ENCODE measurements around the gene RBM3.
A peak's percentile ranks its signal among the peaks of the same experiment; 100 is the strongest.

Gene RBM3

DNA sequence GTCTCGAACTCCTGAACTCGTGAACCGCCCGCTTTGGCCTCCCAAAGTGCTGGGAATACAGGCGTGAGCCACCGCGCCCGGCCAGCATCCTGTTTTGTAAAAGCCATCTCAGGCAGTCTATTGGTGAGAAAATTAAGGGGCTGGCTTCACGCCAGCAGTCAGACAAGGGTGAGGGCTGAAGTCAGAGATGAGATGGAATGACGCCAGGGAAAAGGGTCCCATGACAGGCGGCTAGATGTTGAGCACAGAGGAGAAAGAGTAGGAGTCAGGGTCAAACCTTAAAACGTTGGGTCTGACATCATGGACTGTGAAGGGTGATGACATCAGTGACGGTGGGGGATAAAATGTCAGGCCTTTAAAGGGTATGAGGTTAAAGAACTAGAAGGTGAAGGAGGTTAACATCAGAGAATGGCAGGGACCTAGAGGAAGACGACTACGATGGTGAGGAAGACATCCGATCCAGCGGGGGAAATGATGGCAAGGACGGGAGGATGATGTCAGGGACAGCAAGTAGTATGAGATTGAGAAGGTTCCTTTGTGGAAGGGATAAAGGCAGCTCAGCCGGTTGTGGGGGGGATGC lies 504 bp upstream of the RBM3 start:
- TF ChIP-seq TCF12 (IDR thresholded peaks at IDR 0.05; ENCODE audit: low read depth), result no peak
- TF ChIP-seq CREB1 (IDR thresholded peaks at IDR 0.05; ENCODE audit: low read depth), result peak; percentile 2; the same call in 1 of the 2 replicates

DNA sequence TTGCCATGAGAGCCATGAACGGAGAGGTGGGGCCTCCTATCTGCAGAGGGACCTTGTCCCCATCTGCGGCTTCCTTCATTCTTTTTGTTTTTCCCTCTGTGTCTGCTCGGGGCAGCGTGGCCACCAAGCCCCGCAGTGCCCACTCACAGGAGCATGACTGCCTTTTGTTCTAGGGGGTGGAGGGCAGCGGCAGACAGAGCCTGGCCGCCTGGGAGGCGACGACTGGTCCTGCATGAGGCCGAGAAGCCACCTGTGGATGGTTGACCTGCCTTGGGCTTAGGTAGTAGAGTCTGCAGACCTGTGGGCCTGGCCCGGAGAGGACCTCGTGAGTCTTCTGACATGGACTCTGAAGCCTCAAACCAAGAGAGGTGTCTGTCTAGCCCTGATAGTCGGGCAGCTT lies 1.4 kb downstream of the RBM3 start:
- no peak for TF ChIP-seq CREB1 (IDR thresholded peaks at IDR 0.05; ENCODE audit: low read depth)
- no peak for TF ChIP-seq YY1 (IDR thresholded peaks at IDR 0.05; ENCODE audit: low read depth)
- TF ChIP-seq TEAD4 (IDR thresholded peaks at IDR 0.05), result no peak

- no peak for TF ChIP-seq EGR1 (IDR thresholded peaks at IDR 0.05)
- TF ChIP-seq TEAD4 (IDR thresholded peaks at IDR 0.05), result no peak
- TF ChIP-seq TAF1 (IDR thresholded peaks at IDR 0.05; ENCODE audit: low read depth), result no peak
- TF ChIP-seq EP300 (IDR thresholded peaks at IDR 0.05; ENCODE audit: borderline replicate concordance), result no peak
- TF ChIP-seq CREB1 (IDR thresholded peaks at IDR 0.05; ENCODE audit: low read depth), result no peak
- no peak for TF ChIP-seq YY1 (IDR thresholded peaks at IDR 0.05; ENCODE audit: low read depth)
- TF ChIP-seq REST (IDR thresholded peaks at IDR 0.05; ENCODE audit: low read depth), result no peak
- TF ChIP-seq ZBTB7A (IDR thresholded peaks at IDR 0.05; ENCODE audit: low read depth), result no peak
- no peak for TF ChIP-seq TCF12 (IDR thresholded peaks at IDR 0.05; ENCODE audit: low read depth)
- no peak for TF ChIP-seq CEBPB (IDR thresholded peaks at IDR 0.05)
- TF ChIP-seq NFIC (IDR thresholded peaks at IDR 0.05), result no peak
- TF ChIP-seq, protein P1, sequence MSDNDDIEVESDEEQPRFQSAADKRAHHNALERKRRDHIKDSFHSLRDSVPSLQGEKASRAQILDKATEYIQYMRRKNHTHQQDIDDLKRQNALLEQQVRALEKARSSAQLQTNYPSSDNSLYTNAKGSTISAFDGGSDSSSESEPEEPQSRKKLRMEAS (IDR thresholded peaks at IDR 0.05), result no peak
- no peak for TF ChIP-seq RAD21 (IDR thresholded peaks at IDR 0.05; ENCODE audit: low read depth)
- no peak for TF ChIP-seq USF1 (IDR thresholded peaks at IDR 0.05)
- TF ChIP-seq FOXM1 (IDR thresholded peaks at IDR 0.05; ENCODE audit: borderline replicate concordance, low read depth), result no peak
Observed at GRCh38 chrX:48576108-48576507, 1.8 kb downstream of the RBM3 start.

GRCh38 chrX:48578661-48579128 lies 4.4 kb downstream of the RBM3 start:
- TF ChIP-seq, protein P1 (IDR thresholded peaks at IDR 0.05), result no peak
- TF ChIP-seq TCF12 (IDR thresholded peaks at IDR 0.05; ENCODE audit: low read depth) (no peak), YY1 (IDR thresholded peaks at IDR 0.05; ENCODE audit: low read depth) (no peak), CEBPB (IDR thresholded peaks at IDR 0.05) (no peak), RAD21 (IDR thresholded peaks at IDR 0.05; ENCODE audit: low read depth) (no peak), FOXM1 (IDR thresholded peaks at IDR 0.05; ENCODE audit: borderline replicate concordance, low read depth) (no peak), CREB1 (IDR thresholded peaks at IDR 0.05; ENCODE audit: low read depth) (no peak), EGR1 (IDR thresholded peaks at IDR 0.05) (no peak), TAF1 (IDR thresholded peaks at IDR 0.05; ENCODE audit: low read depth) (no peak), USF1 (IDR thresholded peaks at IDR 0.05) (no peak), ZBTB7A (IDR thresholded peaks at IDR 0.05; ENCODE audit: low read depth) (no peak), EP300 (IDR thresholded peaks at IDR 0.05; ENCODE audit: borderline replicate concordance) (no peak), NFIC (IDR thresholded peaks at IDR 0.05) (no peak)

- TF ChIP-seq TEAD4 (IDR thresholded peaks at IDR 0.05), result no peak
- TF ChIP-seq TCF12 (IDR thresholded peaks at IDR 0.05; ENCODE audit: low read depth), result no peak
- no peak for TF ChIP-seq NFIC (IDR thresholded peaks at IDR 0.05)
- TF ChIP-seq TAF1 (IDR thresholded peaks at IDR 0.05; ENCODE audit: low read depth), result no peak
- no peak for TF ChIP-seq USF1 (IDR thresholded peaks at IDR 0.05)
- TF ChIP-seq FOXM1 (IDR thresholded peaks at IDR 0.05; ENCODE audit: borderline replicate concordance, low read depth), result no peak
- no peak for TF ChIP-seq REST (IDR thresholded peaks at IDR 0.05; ENCODE audit: low read depth)
- TF ChIP-seq ZBTB7A (IDR thresholded peaks at IDR 0.05; ENCODE audit: low read depth), result no peak
- no peak for TF ChIP-seq CREB1 (IDR thresholded peaks at IDR 0.05; ENCODE audit: low read depth)
- no peak for TF ChIP-seq YY1 (IDR thresholded peaks at IDR 0.05; ENCODE audit: low read depth)
- TF ChIP-seq, protein P1 (IDR thresholded peaks at IDR 0.05), result no peak
- no peak for TF ChIP-seq RAD21 (IDR thresholded peaks at IDR 0.05; ENCODE audit: low read depth)
- no peak for TF ChIP-seq EP300 (IDR thresholded peaks at IDR 0.05; ENCODE audit: borderline replicate concordance)
- TF ChIP-seq EGR1 (IDR thresholded peaks at IDR 0.05), result no peak
- no peak for TF ChIP-seq CEBPB (IDR thresholded peaks at IDR 0.05)
Observed at GRCh38 chrX:48579259-48579658, 5.0 kb downstream of the RBM3 start.

Data from Ishikawa (cell line).